ENCODE measurements around the gene FBN1.

The FBN1 gene

GRCh38 chr15:48409623-48410022 lies 235.9 kb downstream of the FBN1 start:
- DNase-seq (ENCODE audit: low read depth in 2 of 2, low spot score in 1 of 2) = no peak

DNA sequence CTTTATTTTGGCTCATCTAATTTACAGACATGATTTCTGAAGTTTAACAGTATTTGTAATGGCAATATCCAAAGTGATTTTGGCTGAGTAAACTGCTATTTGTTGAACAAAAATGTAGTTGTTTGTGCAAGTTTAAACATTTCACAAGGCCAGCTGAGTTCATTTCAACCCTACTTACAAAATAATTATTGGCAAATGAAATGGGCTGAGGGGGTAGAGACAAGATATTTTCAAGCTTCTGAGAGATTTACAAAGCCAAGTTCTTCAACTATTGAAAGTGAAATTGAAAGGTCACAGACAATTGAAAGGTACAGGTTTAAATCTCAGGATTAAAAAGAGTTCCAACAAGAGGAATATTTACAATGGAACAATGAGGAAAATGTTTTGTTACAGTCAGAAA lies 237.2 kb downstream of the FBN1 start:
- DNase-seq (ENCODE audit: low read depth in 2 of 2, low spot score in 1 of 2) = no peak

GRCh38 chr15:48407646-48408045 lies 237.9 kb downstream of the FBN1 start:
- no peak for DNase-seq (ENCODE audit: low read depth in 2 of 2, low spot score in 1 of 2)

GRCh38 chr15:48406911-48407310 lies 238.6 kb downstream of the FBN1 start:
- DNase-seq (ENCODE audit: low read depth in 2 of 2, low spot score in 1 of 2) = no peak

DNA sequence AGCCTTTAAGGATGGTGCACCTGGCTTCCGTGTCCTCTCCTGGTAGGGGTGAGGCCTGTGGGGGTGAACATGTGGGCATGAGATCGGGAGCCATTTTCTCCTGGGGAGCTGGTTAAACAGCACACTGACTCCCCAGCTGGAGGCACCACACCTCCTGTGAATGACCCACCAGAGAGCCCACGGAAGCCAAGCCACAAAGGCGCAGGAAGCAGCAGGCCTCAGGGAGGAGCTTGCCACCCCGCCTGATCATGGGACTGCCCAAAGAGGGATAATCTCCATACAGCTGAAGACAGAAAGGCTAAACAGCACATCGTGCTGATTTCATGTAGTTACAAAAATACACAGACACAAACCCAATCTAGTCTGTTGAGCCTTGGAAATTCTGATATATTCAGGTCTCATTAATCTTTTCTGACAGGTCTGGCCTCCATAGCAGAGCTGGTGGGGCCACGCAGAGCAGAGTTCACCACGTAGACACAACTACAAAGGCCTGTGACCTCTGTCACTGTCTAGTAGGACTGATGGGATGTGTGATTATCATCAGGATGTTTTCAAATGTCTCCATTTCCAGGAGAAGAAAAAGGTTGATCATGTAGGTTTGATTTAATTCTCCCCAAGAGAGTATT lies 239.1 kb downstream of the FBN1 start:
- DNase-seq (ENCODE audit: low read depth in 2 of 2, low spot score in 1 of 2) = no peak

DNA sequence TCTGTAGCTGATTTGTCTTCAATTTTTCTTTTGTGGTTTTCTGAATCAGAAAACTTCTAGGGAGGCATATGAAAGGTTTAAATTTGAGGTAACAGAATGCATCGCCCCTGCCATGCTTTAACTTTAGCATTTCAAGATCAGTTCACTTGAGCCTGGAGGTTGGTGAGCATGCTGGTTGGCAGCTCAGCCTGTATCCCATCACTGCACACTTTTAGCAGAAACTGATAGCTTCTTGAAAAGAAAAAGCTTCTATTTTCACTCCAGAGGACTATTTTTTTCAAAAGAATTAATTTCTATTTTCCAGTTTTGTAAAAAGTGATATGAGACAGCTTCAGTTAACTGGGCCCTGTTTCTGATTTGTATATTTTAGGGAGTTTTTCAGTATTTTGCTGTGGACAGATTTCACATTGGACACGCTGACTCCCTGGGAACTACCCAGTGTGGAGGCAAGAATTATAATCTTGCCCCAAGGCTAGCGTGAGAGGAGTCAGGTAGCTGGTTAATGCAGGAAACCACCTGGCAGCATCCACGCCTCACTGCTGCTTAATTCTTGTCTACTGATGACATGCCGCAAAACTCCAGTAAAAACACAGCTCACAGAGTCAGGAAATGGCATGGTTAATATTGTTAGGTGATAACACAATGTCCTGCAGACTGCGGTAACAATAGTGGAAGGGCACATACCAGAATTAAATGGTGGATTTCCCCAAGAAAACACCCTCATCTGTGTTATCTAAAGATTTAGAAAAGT lies 242.9 kb downstream of the FBN1 start:
- no peak for DNase-seq (ENCODE audit: low read depth in 2 of 2, low spot score in 1 of 2)

DNA sequence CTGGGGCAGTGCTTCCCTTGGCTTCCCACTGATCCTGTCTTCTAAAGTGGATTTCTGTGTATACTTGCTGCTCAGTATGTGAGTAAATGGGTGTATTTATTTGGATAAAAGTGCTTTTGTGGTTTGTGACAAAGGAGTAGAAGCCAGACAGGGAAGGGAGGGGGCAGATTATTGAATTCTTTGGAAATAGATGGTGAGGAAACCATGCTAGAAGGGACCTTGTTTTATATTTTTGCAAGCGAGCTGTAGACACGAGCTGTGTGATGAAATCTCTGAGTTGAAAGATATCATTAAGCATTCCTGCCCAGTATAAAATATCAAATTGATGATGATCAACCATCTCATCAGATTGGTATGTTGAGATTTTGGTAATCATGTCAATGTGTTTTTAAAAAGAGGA lies 245.4 kb downstream of the FBN1 start:
- no peak for DNase-seq (ENCODE audit: low read depth in 2 of 2, low spot score in 1 of 2)

- DNase-seq (ENCODE audit: low read depth in 2 of 2, low spot score in 1 of 2) = no peak
Measured at GRCh38 chr15:48397841-48398240, 247.7 kb downstream of the FBN1 start.

GRCh38 chr15:48396020-48396419 lies 249.5 kb downstream of the FBN1 start:
- no peak for DNase-seq (ENCODE audit: low read depth in 2 of 2, low spot score in 1 of 2)

DNA sequence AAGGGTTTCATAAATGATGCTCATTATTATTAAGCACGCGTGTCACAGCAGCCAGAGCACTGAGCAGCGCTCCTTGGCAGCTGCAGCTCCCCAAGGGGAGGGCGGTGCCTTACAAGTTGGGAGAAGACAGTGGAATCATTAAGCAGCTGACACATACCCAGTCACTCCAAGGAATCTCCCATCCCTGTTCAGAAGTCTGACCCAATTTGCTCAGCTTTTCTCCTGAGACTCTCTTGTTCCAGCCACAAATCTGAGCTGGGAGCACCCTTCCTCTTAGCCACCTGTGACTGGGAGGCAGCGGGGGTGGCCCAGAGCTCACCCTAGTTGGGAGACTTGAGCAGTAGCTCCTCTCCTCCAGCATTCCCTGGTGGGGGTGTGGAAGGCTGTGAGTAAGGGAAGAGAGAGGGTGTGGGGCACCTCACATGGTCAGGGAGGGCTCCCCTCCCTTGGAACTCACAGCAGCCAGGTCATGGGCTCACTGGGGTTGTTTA lies 249.9 kb downstream of the FBN1 start:
- no peak for DNase-seq (ENCODE audit: low read depth in 2 of 2, low spot score in 1 of 2)

DNA sequence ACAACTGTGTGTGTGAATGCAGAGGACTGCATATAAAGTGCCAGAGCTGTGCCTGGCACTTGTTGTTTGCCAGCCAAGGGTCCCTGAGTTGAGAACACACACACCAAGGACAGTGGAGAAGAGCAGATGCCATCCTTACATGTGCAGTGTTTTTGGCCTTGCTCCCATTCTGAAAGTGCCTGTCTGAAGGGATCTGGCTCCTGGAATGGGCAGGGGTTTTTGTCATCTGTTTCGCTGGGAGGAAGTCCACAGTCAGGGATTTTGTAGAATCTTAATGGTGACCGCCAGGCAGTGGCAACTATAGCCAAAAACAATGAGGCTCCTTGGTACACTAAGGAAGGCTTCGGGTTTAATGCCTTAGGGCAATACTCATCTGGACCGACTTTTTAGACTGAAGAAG lies 250.5 kb downstream of the FBN1 start:
- no peak for DNase-seq (ENCODE audit: low read depth in 2 of 2, low spot score in 1 of 2)

GRCh38 chr15:48393645-48394506 lies 251.6 kb downstream of the FBN1 start:
- no peak for DNase-seq (ENCODE audit: low read depth in 2 of 2, low spot score in 1 of 2)

DNA sequence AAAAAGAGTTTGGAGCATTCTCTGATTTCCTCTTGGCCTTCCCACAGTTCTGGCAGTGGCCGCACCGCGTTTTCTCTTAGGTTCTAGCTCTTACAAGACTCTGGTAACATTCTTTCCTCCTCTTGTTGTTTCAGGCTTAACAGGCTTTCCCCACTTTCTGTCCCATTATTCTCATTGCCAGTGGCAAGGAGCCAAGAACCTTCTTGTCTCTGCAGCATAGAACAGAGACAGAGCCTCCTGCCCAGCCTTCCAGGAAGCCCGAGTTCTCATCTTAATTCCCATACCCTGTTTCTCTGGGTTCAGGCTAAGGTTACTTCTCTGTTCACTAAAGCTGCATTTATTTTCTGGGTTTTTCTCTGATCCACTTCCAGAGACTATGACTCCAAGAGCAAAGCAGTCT lies 253.2 kb downstream of the FBN1 start:
- DNase-seq (ENCODE audit: low read depth in 2 of 2, low spot score in 1 of 2) = no peak

DNA sequence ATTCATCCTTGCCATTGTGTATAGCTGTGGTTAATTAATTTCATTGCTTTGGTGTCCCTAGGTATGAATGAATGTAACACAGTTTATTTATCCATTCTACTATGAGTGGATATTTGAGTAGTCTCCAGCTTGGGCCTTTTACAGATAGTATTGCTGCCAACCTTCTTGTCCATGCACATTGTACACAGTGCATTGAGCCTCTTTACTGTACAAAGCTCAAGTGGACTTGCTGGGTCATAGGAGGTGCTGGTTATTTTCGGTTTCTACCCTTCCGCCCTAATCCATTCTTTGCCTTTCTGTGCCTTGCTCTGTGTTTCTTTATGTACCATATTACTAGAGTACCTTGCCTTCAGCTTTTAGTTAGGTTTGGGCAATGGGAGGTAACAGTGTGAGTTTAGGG lies 253.6 kb downstream of the FBN1 start:
- DNase-seq (ENCODE audit: low read depth in 2 of 2, low spot score in 1 of 2) = no peak

GRCh38 chr15:48389691-48390143 lies 255.8 kb downstream of the FBN1 start:
- no peak for DNase-seq (ENCODE audit: low read depth in 2 of 2, low spot score in 1 of 2)

DNA sequence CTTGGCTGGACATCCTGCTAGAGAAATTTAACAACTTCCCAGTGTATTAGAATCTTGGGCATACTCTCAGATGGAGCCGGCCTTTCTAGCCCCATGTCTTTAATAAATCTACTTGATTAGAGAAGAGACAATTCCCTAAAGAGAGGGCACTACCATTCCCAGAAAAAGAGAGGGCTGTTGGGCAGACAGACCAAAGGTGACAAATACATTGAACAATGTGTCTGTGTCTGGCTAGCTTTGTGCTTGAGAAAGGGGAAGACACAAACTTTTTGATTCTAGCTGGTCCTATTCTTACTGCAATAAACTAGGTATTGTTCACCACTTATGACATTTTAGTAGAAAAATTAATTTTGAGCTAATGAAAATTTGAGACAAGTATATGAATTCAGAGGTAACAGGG lies 256.6 kb downstream of the FBN1 start:
- no peak for DNase-seq (ENCODE audit: low read depth in 2 of 2, low spot score in 1 of 2)

- no peak for DNase-seq (ENCODE audit: low read depth in 2 of 2, low spot score in 1 of 2)
Measured at GRCh38 chr15:48388016-48388851, 257.3 kb downstream of the FBN1 start.

DNA sequence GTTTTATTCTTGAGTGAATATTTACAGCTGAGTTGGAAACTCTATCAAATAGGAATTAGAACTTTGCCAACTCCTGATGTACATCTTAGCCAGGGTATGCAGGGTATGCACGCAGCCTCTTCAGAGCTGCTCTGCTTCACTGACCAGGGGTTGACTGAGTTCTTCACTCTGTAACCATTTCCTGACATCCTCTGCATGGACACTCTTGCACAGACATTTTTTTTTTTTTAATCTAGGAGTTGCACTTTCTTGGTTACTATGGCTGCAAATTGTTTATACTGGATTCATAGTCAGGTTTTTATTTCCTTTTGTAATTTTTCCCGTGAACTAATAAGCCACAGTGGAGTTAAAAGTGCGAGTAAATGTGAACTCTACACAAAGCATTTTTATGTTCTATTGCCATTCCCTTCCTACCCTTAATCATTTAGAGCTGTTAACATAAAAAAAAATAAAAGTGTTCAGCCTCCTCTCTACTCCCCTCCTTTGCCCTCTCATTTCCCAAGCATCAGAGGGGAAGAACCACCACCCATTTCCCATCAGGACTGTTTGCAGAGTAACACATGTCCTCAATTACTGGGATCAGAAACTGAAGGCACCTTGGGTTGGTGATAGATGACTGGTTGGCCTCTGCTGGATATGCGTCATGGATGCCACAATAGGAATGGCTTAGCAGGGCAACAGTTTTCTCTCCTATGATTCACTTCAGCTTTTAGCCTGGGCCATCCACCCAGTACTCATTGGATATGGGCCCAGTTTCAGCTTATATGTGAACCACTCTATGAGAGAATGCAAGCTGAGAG lies 260.3 kb downstream of the FBN1 start:
- DNase-seq (ENCODE audit: low read depth in 2 of 2, low spot score in 1 of 2) = no peak

GRCh38 chr15:48384616-48385015 lies 260.9 kb downstream of the FBN1 start:
- DNase-seq (ENCODE audit: low read depth in 2 of 2, low spot score in 1 of 2) = no peak

GRCh38 chr15:48383031-48383430 lies 262.5 kb downstream of the FBN1 start:
- no peak for DNase-seq (ENCODE audit: low read depth in 2 of 2, low spot score in 1 of 2)
